Hematopoietic multipotent progenitor cell treated with erythropoietin and hydrocortisone succinate and interleukin-3 and kit ligand, for 6 days (in vitro differentiated cells): ENCODE results near the gene LPCAT4.

ENCODE experiments used
- DNase-seq: peaks from one replicate; pipeline ENCODE4 v3.0.0-alpha.2; 2015

LPCAT4 gene

DNA sequence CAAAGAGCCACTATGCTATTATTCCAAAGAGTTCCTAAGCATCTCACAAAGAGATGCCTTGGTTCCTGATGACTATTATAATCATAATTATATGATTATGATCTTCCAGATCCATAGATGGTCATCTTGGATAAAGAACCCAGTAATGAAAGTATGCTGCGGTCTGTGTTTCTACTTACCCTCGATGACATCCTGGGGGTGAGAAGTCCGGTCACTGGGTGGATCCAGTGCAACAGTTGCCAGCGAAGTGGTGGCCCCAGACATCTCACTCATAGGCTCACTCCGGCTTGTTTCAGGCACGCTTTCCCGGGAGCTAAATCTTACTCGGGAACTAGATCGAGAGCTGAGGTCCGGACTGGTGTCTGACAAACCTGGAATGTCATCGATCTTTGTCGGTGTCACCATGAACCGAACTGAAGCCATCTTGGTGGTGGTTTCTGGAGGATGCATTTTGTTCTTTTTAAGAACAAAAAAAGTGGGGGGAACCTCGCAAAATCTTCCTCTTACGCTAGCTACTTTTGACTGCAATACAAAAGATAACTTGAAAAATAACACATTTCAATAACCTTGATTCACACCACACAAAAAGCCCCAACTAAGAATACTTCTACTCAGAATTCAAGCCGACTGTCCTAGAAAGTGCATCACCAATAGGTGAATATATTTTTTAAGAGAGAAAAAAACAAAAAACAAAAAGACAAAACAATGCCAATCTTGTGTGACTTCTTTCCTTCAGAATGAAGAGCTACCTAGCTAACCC lies 30.6 kb downstream of the LPCAT4 start:
- DNase-seq, result peak; percentile 63

DNA sequence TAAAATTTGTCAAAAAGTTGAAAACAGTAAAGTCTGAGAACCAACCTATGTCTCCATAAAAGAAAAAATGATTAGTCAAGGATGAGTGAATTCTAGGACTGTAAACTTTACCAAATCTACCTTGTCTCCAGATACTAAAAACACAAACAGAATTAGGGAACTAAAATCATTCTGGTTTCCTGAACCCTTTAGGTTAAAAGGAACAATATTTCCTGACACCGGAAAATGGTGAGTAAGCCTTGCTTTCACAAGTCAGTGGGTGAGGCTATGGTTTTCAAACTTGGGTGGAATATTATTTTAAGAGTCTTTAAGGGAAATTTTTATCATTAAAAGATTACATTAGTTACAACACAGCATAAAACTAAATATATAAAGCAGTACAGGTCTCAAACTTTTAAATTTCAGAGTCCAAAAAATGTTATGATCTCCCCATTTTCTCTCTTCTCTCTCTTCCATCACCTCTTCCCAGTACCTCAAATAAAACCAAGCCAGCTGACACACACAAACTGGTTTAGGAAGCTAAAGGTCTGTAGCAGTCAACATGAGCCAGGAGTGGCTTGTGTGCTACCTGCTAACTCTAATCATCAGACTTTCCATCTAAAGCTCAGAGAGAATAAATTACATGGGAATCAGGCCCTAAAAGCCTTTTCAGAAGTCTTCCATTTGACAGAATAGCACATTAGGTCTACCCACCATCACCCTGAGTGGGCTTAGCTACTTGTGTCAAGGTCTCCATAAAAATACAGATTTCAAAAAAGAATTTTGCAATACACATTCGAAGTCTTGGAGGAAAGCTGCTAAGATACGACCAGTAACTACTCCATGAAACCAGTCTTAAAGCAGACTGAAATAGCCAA lies 31.6 kb downstream of the LPCAT4 start:
- DNase-seq, result peak; percentile 71

DNA sequence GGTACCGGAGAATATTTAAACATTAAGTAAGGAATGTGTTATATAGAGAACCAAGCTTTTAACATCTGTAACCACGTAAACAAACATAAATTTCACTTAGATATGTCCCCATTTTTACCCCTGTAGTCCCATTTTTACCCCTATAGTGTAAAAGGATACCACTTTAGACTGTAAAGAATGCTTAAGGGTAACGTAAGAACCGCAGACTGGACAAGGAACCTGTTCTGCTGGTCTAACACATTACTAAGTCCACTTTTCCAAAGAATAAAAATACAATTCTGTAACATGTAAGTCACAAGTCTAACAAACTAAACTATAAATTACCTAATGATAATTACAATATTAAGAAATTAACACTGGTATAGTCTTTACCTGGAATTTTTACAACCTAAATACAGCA lies 32.3 kb downstream of the LPCAT4 start:
- DNase-seq, result peak; percentile 54

DNA sequence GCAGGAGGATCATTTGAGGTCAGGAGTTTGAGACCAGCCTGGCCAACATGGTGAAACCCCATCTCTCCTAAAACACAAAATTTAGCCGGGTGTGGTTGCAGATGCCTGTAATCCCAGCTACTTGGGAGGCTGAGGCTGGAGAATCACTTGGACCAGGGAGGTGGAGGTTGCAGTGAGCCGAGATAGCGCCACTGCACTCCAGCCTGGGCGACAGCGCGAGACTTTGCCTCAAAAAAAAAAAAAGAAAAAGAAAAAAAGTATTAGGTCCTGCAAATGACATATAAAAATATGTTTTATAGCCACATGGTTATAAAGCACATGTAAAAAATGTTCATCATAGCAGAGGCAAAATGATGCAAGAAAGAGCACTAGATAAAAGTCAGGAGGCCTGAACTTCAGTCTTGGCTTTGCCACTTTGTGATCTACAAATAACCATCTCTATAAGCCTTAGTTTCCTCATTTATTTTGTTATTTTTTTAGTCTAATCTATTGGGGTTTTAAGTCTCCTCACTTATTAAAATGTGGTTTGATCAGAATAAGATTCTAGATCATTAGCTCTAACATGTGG lies 34.4 kb downstream of the LPCAT4 start:
- DNase-seq, result peak; percentile 61

DNA sequence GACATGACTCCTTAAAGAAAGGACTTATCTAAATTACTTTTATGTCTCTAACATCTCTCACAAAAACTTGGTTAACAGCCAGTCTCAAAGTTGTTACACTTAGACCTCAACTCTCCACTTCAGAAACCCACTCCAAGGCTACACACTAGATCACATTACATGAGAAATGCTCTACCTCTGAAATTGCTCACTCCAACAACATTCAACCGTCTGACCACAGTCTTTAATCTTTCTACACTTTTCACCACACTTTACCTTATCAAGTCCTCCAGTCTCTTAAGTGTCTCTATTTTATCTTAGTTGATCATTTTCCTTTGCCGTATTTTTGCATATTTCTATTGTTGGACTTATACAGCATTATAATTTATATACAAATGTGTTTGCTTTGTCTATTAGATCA lies 35.2 kb downstream of the LPCAT4 start:
- peak; percentile 95 for DNase-seq

DNA sequence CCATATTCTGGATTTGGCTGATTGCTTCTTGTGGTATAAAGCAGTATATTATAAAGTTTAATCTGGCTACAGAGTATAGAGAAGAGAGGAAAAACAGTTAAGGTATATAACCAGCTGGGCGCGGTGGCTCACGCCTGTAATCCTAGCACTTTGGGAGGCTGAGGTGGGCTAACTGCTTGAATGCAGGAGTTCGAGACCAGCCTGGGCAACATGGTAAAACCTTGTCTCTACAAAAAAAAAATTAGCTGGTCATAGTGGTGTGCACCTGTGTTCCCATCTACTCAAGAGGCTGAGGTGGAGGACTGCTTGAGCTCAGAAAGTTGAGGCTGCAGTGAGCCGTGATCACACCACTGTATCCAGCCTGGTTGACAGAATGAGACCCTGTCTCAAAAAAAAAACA lies 36.7 kb downstream of the LPCAT4 start:
- no peak for DNase-seq

DNA sequence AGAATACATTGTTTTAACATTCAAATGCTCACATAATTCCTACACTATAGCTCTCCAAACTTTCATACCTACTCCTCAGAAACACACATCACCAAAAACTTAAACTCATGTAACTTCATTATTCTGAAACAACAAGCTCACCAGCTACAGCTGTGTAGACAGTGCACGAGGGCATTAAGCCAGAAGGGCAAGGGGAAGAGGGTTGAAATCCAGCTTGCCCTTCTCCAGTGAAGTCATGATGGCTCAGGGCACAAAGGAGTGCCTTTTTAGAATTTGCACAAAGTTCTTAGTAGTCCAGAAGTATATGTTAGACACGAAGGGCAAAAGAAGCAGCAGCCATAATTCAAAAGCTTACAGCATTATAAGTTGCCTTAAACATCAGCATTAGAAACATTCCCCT lies 38.0 kb downstream of the LPCAT4 start:
- DNase-seq, result peak; percentile 30

DNA sequence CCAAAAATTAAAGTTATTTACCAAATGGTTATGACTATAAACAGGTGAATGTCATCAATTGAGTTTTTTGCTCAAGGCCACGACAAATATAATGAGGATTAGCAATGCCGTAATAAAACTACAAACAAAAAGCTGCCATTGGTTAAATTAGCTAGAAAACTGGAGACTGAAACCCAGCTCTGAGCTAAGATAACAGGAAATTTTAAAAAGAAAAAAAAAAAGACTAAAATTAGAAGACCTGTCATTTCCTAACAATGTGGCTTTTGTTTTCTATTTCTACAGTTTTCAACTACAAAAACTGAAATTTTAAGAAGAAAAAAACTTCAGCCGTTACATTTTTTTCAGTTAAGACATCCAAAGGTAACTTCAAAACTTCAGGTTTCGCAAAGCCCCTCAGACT lies 39.1 kb downstream of the LPCAT4 start:
- no peak for DNase-seq

DNA sequence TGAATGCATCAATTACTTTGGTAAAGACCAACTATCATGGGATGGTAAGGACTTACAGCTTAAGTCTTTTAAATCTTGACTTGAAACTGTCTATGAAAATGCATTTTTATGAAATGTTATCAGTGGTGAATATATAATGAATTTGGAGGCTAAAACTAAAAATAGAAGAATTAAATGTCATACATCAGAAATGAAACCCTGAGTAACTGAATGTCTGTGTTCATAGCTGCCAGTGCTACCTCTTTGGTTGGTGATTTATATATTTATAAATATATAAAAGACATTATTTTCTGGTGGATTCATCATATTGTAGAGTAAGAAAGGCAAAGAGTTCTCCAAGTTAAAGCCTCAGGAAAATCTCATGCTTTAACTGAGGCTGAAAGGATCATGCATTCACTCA lies 41.6 kb downstream of the LPCAT4 start:
- DNase-seq, result no peak

DNA sequence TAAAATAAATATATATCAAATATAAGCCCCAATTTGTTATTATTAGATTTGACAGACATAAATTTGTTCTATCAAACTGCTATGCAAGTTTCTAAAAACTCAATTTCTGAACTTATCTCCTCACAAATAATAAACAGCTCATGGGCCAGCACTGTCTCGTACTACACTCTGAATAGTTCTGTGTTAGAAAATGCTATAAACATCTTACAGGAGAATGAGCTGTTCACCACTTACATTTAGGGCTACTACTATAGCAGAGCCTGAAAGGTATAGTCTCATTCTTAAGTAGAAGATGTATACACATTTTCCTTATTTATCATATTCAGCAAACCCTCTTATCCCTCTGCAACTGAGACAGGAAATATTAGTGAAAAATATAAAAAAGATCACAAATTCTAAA lies 42.1 kb downstream of the LPCAT4 start:
- DNase-seq, result no peak

DNA sequence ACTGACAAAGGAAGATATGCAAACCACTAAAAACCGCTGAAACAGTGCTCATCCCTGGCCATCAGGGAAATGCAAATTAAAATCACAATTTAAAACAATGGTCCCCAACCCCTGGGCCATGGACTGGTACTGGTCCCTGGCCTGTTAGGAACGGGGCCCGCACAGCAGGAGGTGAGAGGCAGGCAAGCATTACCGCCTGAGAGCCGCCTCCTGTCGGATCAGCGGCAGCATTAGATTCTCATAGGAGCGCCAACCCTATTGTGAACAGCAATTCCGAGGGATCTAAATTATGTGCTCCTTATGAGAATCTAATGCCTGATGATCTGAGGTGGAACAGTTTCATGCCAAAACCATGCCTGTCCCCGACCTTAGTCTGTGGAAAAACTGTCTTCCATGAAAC lies 43.8 kb downstream of the LPCAT4 start:
- no peak for DNase-seq

DNA sequence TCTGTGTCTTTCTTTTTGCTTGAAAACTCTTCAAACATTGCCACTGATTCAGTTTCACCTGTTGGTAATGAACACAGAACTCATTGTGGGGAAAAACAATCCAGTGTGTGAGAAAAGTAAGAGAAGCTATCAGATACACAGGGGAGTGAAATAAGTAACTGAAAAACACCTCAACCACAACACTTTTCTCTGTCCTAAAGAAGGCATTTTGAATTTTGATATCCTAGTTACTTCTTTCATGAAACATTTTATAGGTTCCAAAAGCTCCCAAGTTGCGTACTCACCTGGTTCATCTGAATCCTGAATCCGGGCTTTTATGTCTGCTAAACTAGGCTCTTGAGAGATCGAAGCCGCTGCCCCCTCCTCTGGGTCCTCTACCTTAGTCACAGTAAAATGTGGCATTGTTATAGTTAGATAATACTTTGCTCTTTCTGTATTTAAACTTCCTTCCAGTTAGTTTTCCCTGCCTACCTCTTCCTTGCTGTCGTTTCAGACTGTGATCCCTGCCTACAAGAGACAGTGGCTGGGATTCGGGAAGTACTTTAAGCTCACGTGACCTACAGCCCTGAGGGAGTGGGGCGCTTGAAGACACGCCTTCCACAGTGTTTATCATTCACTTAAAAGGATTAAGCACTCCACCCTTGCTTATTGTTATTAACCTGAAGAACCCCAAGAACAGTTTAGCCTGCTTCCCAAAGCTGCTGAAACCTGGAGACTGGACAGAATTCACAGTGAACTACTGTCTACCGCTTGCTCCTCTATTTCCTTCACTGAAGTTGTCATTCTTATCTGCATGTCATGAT lies 48.5 kb downstream of the LPCAT4 start:
- peak; percentile 91 for DNase-seq

DNA sequence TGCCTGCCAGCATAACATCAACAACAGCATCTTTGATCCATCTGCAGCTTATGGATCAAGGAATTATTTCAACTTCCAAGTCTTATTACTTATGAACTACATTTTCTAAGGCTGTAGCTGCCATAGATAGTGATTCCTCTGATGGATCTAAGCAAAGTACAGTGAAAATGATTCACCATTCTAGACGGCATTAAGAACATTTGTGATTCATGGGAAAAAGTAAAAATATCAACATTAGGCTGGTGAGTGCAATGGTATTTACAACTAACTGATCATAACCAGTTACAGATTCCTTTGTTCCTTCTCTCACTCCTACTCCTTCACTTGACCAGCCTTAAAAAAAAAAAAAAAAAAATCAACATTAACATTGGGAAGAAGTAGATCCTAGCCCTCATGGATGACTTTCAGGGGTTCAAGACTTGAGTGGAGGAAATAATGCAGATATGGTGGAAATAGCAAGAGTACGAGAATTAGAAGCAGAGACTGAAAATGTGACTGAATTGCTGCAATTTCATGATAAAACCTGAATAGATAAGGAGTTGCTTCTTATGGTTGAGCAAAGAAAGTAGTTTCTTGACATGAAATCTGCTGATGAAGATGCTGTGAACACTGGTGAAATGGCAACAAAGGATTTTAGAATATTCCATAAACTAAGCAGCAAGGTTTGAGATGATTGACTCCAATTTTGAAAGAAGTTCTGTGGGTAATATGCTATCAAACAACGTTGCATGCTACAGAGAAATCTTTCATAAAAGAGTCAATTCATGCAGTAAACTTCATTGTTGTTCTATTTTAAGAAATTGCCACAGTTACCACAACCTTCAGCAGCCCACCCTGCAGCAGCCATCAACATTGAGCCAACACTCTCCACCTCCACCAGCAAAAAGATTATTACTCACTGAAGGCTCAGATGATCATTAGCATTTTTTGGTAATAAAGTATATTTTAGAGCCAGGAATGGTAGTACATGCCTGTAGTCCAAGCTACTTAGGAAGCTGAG lies 52.2 kb downstream of the LPCAT4 start:
- peak; percentile 58 for DNase-seq

DNA sequence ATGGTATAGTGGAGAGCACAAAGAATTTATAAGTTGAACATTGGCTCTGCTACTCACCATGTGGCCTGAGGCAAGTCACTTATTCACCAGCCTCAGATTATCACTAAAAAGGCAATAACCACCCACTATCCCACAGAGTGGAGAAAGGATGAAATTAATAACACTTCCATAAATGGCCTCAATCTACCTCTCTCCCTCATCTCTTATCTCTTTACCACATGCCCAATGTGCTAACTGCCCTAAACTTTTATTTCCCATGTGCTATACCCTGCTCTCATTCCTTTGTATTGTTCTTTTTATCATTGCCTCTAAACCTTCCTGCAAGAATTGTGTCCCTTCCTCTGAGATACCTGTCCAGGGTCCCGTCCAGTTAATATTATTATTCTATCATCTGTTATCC lies 55.4 kb downstream of the LPCAT4 start:
- peak; percentile 82 for DNase-seq
